Activated CD8-positive, alpha-beta memory T cell treated with anti-CD3 and anti-CD28 coated beads for 4 hours (primary cell): ENCODE results near the gene TMEM163.
"Not testable (repeated sequence)": the region's sequence is repeated elsewhere in the genome, so short reads cannot be mapped to it uniquely, and the experiment has no call there.

ENCODE experiments used
- DNase-seq, 2 donors: peaks; one replicate each; pipeline ENCODE4 v3.0.0-alpha.2; 2020; ENCODE audit warnings: low read depth in 2 of 2

The TMEM163 gene

GRCh38 chr2:134718817-134719814 is at the start of gene TMEM163:
TMEM163 (minus strand) TSS chr2:134719000.
- no peak for DNase-seq

GRCh38 chr2:134766583-134766982 is 47.8 kb upstream of the TMEM163 start:
- no peak for DNase-seq

- no peak for DNase-seq
Observed at GRCh38 chr2:134765987-134766386, 47.2 kb upstream of the TMEM163 start.

- no peak for DNase-seq
Observed at GRCh38 chr2:134764164-134764563, 45.4 kb upstream of the TMEM163 start.

- no peak for DNase-seq
Observed at GRCh38 chr2:134763164-134763710, 44.4 kb upstream of the TMEM163 start.

GRCh38 chr2:134762508-134762907 is 43.7 kb upstream of the TMEM163 start:
- DNase-seq: no peak

- DNase-seq: no peak
Observed at GRCh38 chr2:134760385-134760784, 41.6 kb upstream of the TMEM163 start.

GRCh38 chr2:134758633-134759032 is 39.8 kb upstream of the TMEM163 start:
- no peak for DNase-seq

- not testable (repeated sequence) for DNase-seq
Observed at GRCh38 chr2:134751981-134752380, 33.2 kb upstream of the TMEM163 start.

GRCh38 chr2:134745546-134745945 is 26.7 kb upstream of the TMEM163 start:
- DNase-seq: no peak

- no peak for DNase-seq
Observed at GRCh38 chr2:134745023-134745422, 26.2 kb upstream of the TMEM163 start.

GRCh38 chr2:134739879-134740301 is 21.1 kb upstream of the TMEM163 start:
- no peak for DNase-seq

GRCh38 chr2:134739236-134739878 is 20.6 kb upstream of the TMEM163 start:
- DNase-seq: no peak

- DNase-seq: no peak
Observed at GRCh38 chr2:134738141-134738870, 19.5 kb upstream of the TMEM163 start.

GRCh38 chr2:134737671-134738070 is 18.9 kb upstream of the TMEM163 start:
- DNase-seq: no peak

- no peak for DNase-seq
Observed at GRCh38 chr2:134736167-134736880, 17.5 kb upstream of the TMEM163 start.

- DNase-seq: no peak
Observed at GRCh38 chr2:134728163-134728562, 9.4 kb upstream of the TMEM163 start.

- no peak for DNase-seq
Observed at GRCh38 chr2:134727385-134727784, 8.6 kb upstream of the TMEM163 start.

GRCh38 chr2:134726645-134727044 is 7.8 kb upstream of the TMEM163 start:
- no peak for DNase-seq

- DNase-seq: no peak
Observed at GRCh38 chr2:134725876-134726275, 7.1 kb upstream of the TMEM163 start.

GRCh38 chr2:134724341-134724740 is 5.5 kb upstream of the TMEM163 start:
- DNase-seq: no peak
